ENCODE data around the gene POLR3GL.

Gene POLR3GL

GRCh38 chr1:145972580-145972979 is 8.1 kb downstream of the POLR3GL start:
- Mint-ChIP-seq H3K4me1 (peaks cover 23% of the 10 kb centered on the region), H3K36me3 (peaks cover 20% of the 10 kb centered on the region), H3K27me3 (no peaks in the 10 kb centered on the region), H3K27ac (no peak overlapping the region), H3K4me3 (no peak overlapping the region), H3K9me3 (peaks cover 3% of the 10 kb centered on the region)
- CTCF ChIA-PET: interaction anchor here (1.2 to 1.5 kb wide), 3 partner anchors 36 to 80 kb away, joined by 3 to 4 read pairs (median 3); no protein-coding TSS in a partner anchor
- DNase-seq: no peak

- H3K4me3 Mint-ChIP-seq: no peak overlapping the region
- H3K36me3 Mint-ChIP-seq: peaks cover 22% of the 10 kb centered on the region
- no peak overlapping the region for H3K27ac Mint-ChIP-seq
- H3K9me3 Mint-ChIP-seq: no peaks in the 10 kb centered on the region
- no peaks in the 10 kb centered on the region for H3K27me3 Mint-ChIP-seq
- CTCF ChIA-PET: interaction anchor here (1.0 kb wide), 1 partner anchor 12 kb away, joined by 3 read pairs; no protein-coding TSS in a partner anchor
- DNase-seq: no peak
- peaks cover 20% of the 10 kb centered on the region for H3K4me1 Mint-ChIP-seq
Observed at GRCh38 chr1:145974721-145975120, 10.2 kb downstream of the POLR3GL start.

- no peak for DNase-seq
- Mint-ChIP-seq H3K9me3 (no peaks in the 10 kb centered on the region), H3K27me3 (no peaks in the 10 kb centered on the region), H3K36me3 (peaks cover 19% of the 10 kb centered on the region), H3K4me1 (peaks cover 20% of the 10 kb centered on the region), H3K27ac (peak overlapping the region; percentile 37), H3K4me3 (no peak overlapping the region)
- CTCF ChIA-PET: interaction anchor here (1.0 kb wide), 1 partner anchor 13 kb away, joined by 3 read pairs; no protein-coding TSS in a partner anchor
Observed at GRCh38 chr1:145975216-145975615, 10.7 kb downstream of the POLR3GL start.

- H3K27ac Mint-ChIP-seq: no peak overlapping the region
- CTCF ChIA-PET: interaction anchor here (0.8 to 7.2 kb wide), 17 partner anchors 12 to 131 kb away, joined by 3 to 154 read pairs (median 5); partner anchors contain the start of genes ANKRD34A, HJV, LIX1L and NUDT17
Observed at GRCh38 chr1:145977016-145977415, 12.5 kb downstream of the POLR3GL start.

GRCh38 chr1:145977486-145978470 is 13.3 kb downstream of the POLR3GL start:
- Mint-ChIP-seq H3K36me3 (peaks cover 18% of the 10 kb centered on the region), H3K9me3 (no peaks in the 10 kb centered on the region), H3K27ac (no peak overlapping the region), H3K4me1 (peaks cover 17% of the 10 kb centered on the region), H3K4me3 (no peak overlapping the region), H3K27me3 (no peaks in the 10 kb centered on the region)
- CTCF ChIA-PET: interaction anchor here (0.8 to 7.2 kb wide), 24 partner anchors 10 to 132 kb away, joined by 3 to 154 read pairs (median 4); partner anchors contain the start of genes ANKRD34A, HJV, ITGA10 and LIX1L
- peak; percentile 86 for DNase-seq

More at GRCh38 chr1:145977016-145977415, 12.5 kb downstream of the POLR3GL start:
- H3K27me3 Mint-ChIP-seq: no peaks in the 10 kb centered on the region
- H3K9me3 Mint-ChIP-seq: no peaks in the 10 kb centered on the region
- H3K4me1 Mint-ChIP-seq: peaks cover 17% of the 10 kb centered on the region
- peaks cover 16% of the 10 kb centered on the region for H3K36me3 Mint-ChIP-seq
- DNase-seq: no peak
- H3K4me3 Mint-ChIP-seq: no peak overlapping the region

- no peak for DNase-seq
- CTCF ChIA-PET: interaction anchor here (0.8 to 7.2 kb wide), 16 partner anchors 11 to 133 kb away, joined by 3 to 154 read pairs (median 8); partner anchors contain the start of genes ANKRD34A, ITGA10, LIX1L and NUDT17
- H3K9me3 Mint-ChIP-seq: no peaks in the 10 kb centered on the region
- peaks cover 16% of the 10 kb centered on the region for H3K36me3 Mint-ChIP-seq
- no peak overlapping the region for H3K4me3 Mint-ChIP-seq
- H3K4me1 Mint-ChIP-seq: peaks cover 13% of the 10 kb centered on the region
- no peak overlapping the region for H3K27ac Mint-ChIP-seq
- H3K27me3 Mint-ChIP-seq: no peaks in the 10 kb centered on the region
Observed at GRCh38 chr1:145978471-145978853, 14.0 kb downstream of the POLR3GL start.

GRCh38 chr1:145978854-145979745 is 14.6 kb downstream of the POLR3GL start:
- CTCF ChIA-PET: interaction anchor here (0.8 to 7.2 kb wide), 16 partner anchors 12 to 134 kb away, joined by 3 to 154 read pairs (median 8); partner anchors contain the start of genes ANKRD34A, ITGA10, LIX1L and NUDT17
- Mint-ChIP-seq H3K27me3 (no peaks in the 10 kb centered on the region), H3K9me3 (no peaks in the 10 kb centered on the region), H3K27ac (no peak overlapping the region), H3K36me3 (peaks cover 16% of the 10 kb centered on the region), H3K4me3 (no peak overlapping the region), H3K4me1 (peaks cover 12% of the 10 kb centered on the region)
- peak; percentile 91 for DNase-seq

GRCh38 chr1:145979746-145980456 is 15.4 kb downstream of the POLR3GL start:
- no peaks in the 10 kb centered on the region for H3K27me3 Mint-ChIP-seq
- peaks cover 15% of the 10 kb centered on the region for H3K36me3 Mint-ChIP-seq
- DNase-seq: peak; percentile 55
- no peak overlapping the region for H3K27ac Mint-ChIP-seq
- no peaks in the 10 kb centered on the region for H3K9me3 Mint-ChIP-seq
- H3K4me1 Mint-ChIP-seq: peaks cover 12% of the 10 kb centered on the region
- CTCF ChIA-PET: interaction anchor here (1.1 to 7.2 kb wide), 13 partner anchors 13 to 134 kb away, joined by 4 to 154 read pairs (median 13); partner anchors contain the start of genes ANKRD34A, LIX1L, NUDT17 and POLR3GL
- H3K4me3 Mint-ChIP-seq: no peak overlapping the region

- CTCF ChIA-PET: interaction anchor here (1.4 to 7.2 kb wide), 7 partner anchors 12 to 57 kb away, joined by 4 to 154 read pairs (median 26); partner anchors contain the start of genes ANKRD34A, POLR3GL, RBM8A and TXNIP
- Mint-ChIP-seq H3K36me3 (peaks cover 18% of the 10 kb centered on the region), H3K9me3 (no peaks in the 10 kb centered on the region), H3K27ac (no peak overlapping the region), H3K27me3 (no peaks in the 10 kb centered on the region), H3K4me1 (peaks cover 13% of the 10 kb centered on the region), H3K4me3 (no peak overlapping the region)
- DNase-seq: no peak
Observed at GRCh38 chr1:145980457-145980994, 16.0 kb downstream of the POLR3GL start.

GRCh38 chr1:145982010-145982723 is 17.7 kb downstream of the POLR3GL start:
- H3K4me3 Mint-ChIP-seq: no peak overlapping the region
- H3K9me3 Mint-ChIP-seq: no peaks in the 10 kb centered on the region
- DNase-seq: no peak
- H3K4me1 Mint-ChIP-seq: peaks cover 21% of the 10 kb centered on the region
- H3K27ac Mint-ChIP-seq: no peak overlapping the region
- no peaks in the 10 kb centered on the region for H3K27me3 Mint-ChIP-seq
- peaks cover 17% of the 10 kb centered on the region for H3K36me3 Mint-ChIP-seq
- CTCF ChIA-PET: interaction anchor here (0.5 to 7.2 kb wide), 4 partner anchors 11 to 97 kb away, joined by 3 to 154 read pairs (median 68); partner anchors contain the start of gene TXNIP

GRCh38 chr1:145983206-145983675 is 18.8 kb downstream of the POLR3GL start:
- H3K9me3 Mint-ChIP-seq: no peaks in the 10 kb centered on the region
- no peak overlapping the region for H3K4me3 Mint-ChIP-seq
- H3K27me3 Mint-ChIP-seq: no peaks in the 10 kb centered on the region
- CTCF ChIA-PET: no interaction called here
- DNase-seq: no peak
- peaks cover 29% of the 10 kb centered on the region for H3K4me1 Mint-ChIP-seq
- H3K36me3 Mint-ChIP-seq: peaks cover 8% of the 10 kb centered on the region
- peak overlapping the region; percentile 46 for H3K27ac Mint-ChIP-seq

Measured in activated naive CD4-positive, alpha-beta T cell treated with anti-CD3 and anti-CD28 coated beads, Interleukin-2, amount 10 ng/mL, durations not matched to agents 7 days and 5 days (primary cell).